Sigmoid colon (tissue), 4 donors: ENCODE results near the gene IKZF1.

Experiments used
- POLR2AphosphoS5 ChIP-seq, 4 donors: sonication (generic); formaldehyde crosslinking; IDR thresholded peaks; one replicate each; pipeline ENCODE4 v1.6.1; 2017; ENCODE audit warnings: antibody characterized with exemption in 4 of 4
- TF ChIP-seq, protein P1 (sequence below), 4 experiments: fragments of 450-650 bp in 3 of 4; fragments of 200-600 bp in 1 of 4; IDR thresholded peaks; one replicate each; pipeline ENCODE4 v1.5.1; 2016 to 2019; ENCODE audit warnings: antibody characterized with exemption in 4 of 4, mild to moderate bottlenecking in 3 of 4, moderate library complexity in 2 of 4

- TF ChIP-seq, protein P1, sequence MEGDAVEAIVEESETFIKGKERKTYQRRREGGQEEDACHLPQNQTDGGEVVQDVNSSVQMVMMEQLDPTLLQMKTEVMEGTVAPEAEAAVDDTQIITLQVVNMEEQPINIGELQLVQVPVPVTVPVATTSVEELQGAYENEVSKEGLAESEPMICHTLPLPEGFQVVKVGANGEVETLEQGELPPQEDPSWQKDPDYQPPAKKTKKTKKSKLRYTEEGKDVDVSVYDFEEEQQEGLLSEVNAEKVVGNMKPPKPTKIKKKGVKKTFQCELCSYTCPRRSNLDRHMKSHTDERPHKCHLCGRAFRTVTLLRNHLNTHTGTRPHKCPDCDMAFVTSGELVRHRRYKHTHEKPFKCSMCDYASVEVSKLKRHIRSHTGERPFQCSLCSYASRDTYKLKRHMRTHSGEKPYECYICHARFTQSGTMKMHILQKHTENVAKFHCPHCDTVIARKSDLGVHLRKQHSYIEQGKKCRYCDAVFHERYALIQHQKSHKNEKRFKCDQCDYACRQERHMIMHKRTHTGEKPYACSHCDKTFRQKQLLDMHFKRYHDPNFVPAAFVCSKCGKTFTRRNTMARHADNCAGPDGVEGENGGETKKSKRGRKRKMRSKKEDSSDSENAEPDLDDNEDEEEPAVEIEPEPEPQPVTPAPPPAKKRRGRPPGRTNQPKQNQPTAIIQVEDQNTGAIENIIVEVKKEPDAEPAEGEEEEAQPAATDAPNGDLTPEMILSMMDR (IDR thresholded peaks at IDR 0.05): no peak
- TF ChIP-seq POLR2AphosphoS5 (IDR thresholded peaks at IDR 0.05): no peak
These were observed 31.7 kb upstream of the IKZF1 start for GRCh38 chr7:50272808-50273207.
